DMS79 (cell line): ENCODE results near the gene ULBP3.
"Not testable (repeated sequence)": the region's sequence is repeated elsewhere in the genome, so short reads cannot be mapped to it uniquely, and the experiment has no call there.

Experiments used
- DNase-seq: peaks from one replicate; lab custom pipeline; 2025; lab: John Stamatoyannopoulos, UW

The ULBP3 gene

DNA sequence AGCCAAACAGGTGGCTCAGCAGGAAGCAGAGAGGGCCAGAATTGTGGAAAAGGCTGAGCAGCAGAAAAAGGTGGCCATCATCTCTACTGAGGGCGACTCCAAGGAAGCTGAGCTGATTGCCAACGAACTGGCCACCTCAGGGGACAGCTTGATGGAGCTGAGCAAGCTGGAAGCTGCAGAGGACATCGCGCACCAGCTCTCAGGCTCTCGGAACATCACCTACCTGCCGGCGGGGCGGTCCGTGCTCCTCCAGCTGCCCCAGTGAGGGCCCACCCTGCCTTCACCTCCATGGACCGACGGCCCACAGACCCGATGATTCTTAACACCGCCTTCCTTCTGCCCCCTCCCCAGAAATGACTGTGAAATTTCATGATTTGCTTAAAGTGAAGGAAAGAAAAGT, 25.8 kb downstream of the ULBP3 start:
- no peak for DNase-seq

- DNase-seq = no peak
Observed at GRCh38 chr6:150038202-150039062, 30.5 kb downstream of the ULBP3 start.

GRCh38 chr6:150037526-150038201, 31.3 kb downstream of the ULBP3 start:
- DNase-seq = no peak

DNA sequence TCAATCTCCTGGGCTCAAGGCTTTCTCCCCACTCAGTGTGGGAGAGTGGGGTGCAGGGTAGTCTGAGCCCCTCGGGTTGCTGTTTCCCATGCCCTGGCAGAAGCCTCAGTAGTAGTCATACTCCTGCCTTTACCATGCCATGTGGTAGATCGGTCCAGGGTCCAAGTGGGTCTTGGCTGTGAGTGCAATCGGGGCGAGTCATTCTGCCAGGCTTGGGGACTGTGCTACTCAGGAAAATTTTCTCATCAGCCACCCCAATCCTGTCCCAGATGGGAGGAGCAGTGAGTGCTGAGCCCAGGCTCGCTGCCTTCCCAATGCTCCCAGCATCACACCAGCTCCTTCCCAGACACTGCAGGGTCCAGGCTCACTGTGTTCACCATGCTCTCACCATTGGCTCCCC, 32.8 kb downstream of the ULBP3 start:
- no peak for DNase-seq

GRCh38 chr6:150033207-150033771, 35.6 kb downstream of the ULBP3 start:
- no peak for DNase-seq

DNA sequence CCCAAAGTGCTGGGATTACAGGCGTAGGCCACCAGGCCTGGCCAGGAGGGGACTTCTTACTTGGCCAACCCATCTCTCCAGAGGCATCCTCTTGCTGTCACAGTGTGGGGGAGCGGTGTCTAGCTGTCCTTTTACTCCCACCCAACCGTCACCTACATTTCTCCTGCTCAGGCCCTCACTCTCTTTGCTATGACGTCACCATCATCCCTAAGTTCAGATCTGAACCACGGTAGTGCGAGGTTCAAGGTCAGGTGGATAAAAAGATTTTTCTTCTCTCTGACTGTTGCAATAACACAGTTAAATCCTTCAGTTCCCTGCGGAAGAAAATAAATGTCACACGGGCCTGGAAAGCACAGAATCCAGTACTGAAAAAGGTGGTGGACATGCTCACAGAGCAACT, 36.3 kb downstream of the ULBP3 start:
- DNase-seq = no peak

DNA sequence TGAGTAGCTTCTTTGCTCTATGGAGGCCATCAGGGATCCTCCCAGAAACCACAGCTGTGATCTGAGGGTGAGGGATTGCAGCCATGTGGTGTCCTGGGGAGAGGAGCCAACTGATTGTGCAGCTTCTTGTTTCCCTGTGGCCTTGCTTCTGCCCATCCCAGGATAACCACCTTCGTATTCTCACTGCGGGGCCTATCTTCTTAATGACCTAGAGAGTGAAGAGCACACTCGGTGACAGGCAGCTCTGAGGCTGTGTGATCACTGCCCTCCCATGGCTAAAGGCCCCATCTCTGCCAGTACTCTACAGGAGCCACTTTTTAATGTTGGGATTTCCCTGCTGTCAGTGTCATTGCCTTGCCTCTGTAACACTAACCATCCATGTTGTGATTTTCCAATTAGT, 38.3 kb downstream of the ULBP3 start:
- DNase-seq = no peak

DNA sequence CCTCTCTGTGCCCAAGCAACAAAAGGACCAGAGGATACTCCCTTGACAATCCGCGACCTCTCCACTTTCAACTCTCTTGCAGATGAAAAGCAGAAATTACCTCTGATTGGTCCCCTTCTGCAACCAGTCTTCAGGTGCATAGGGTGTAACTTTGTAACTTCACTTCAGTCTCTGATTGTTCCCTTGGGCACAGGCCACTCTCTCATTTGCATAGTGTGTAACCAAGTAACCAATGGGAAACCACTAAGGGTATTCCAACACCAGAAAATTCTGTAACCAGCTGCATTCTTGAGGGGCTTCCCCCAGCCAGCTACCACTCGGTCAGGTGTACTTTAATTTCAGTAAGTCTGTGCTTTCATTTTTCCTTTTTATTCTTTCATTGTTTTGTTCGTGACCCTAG, 39.2 kb downstream of the ULBP3 start:
- DNase-seq = no peak

GRCh38 chr6:150029276-150029675, 39.6 kb downstream of the ULBP3 start:
- DNase-seq = no peak

DNA sequence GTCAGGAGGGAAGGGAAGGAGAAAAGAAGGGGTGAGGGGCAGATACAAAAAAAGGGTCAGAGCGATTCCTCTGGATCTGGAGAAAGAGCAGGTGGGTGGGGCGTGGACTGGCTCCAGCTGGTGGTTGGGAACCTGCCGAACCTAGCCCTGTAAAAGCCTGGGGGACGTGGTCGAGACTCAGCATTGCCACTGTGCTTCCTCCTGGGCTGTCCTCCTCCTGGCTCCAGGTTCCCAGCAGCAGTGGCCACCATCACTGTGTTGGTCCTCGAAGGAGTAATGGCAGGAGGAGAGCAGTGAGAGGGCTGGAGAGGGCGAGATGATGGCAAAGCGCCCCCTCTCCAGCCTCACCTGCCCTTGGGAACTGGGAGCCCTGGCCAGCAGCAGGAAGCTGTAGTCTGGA, 40.1 kb downstream of the ULBP3 start:
- DNase-seq = no peak

- no peak for DNase-seq
Observed at GRCh38 chr6:150027806-150028565, 40.9 kb downstream of the ULBP3 start.

- DNase-seq = no peak
Observed at GRCh38 chr6:150026976-150027805, 41.7 kb downstream of the ULBP3 start.

- DNase-seq = no peak
Observed at GRCh38 chr6:150025201-150025917, 43.6 kb downstream of the ULBP3 start, which contains the start of gene RAET1L. TSS of gene RAET1L (minus strand) at chr6:150025532. CDS start at chr6:150025471, 61 bp downstream.

GRCh38 chr6:150024646-150025155, 44.2 kb downstream of the ULBP3 start:
- DNase-seq = no peak

GRCh38 chr6:150024021-150024420, 44.9 kb downstream of the ULBP3 start:
- not testable (repeated sequence) for DNase-seq

DNA sequence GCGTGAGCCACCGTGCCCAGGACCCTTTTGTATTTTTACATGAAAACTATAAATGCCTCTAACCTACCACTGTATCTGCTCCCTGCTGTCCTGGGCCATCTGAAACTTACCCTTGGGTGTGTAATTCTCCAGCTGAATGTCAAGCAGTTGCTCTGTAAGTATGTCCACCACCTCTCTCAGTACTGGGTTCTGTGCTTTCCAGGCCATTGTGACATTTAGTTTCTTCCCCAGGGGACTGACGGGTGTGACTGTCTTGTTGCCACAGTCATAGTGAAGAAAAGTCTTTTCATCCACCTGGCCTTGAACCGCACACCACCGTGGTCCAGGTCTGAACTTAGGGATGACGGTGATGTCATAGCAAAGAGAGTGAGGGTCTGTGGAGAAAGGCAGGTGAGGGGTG, 47.1 kb downstream of the ULBP3 start:
- not testable (repeated sequence) for DNase-seq

DNA sequence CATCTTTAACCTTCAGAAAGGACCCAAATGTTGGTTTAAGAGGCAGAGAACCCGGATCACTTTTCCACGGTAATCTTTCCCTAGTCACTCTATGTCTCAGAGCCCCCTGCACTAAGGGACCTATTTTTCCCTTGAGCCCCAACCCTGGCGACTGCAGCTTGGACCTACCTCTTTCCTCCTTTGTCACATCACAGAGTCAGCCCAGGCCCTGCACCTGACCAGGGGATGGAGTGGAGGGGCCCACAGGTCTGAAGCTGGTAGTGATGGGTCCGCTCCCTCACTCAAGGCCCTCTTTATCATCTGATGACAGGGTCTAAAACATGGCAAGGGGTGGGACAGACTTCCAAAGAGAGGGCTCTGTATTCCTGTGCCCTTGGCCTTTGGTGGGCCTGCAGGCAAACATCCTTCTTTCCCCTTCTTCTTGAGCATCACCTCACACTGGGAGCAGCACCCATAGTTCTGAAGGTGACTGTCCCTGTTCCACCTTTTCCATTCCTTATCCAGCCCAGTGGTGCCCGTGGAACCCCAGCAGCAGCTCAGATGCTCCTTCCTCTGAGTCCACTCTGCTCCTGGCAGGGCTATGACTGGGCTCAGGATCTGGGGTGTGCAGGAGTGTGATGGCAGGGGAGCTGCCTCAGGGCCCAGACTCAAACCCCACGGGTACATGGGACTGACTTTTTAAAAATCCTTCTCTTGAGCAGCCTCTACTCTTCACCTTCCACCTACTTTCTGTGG, 49.9 kb downstream of the ULBP3 start:
- DNase-seq = no peak

GRCh38 chr6:150017186-150017521, 51.8 kb downstream of the ULBP3 start:
- not testable (repeated sequence) for DNase-seq

- peak; percentile 58 for DNase-seq
Observed at GRCh38 chr6:150016324-150017185, 52.4 kb downstream of the ULBP3 start.
